HepG2 (cell line): Measurements from ENCODE around the gene CRNKL1. TPM values are rescaled to one million over a fixed set of nuclear protein-coding genes. Genes with fewer than 3 reads are reported as not detected.

Experiments used
- CEBPG ChIP-seq: IDR thresholded peaks from 2 replicates; pipeline ENCODE4 v1.6.1; 2016
- FLYWCH1 ChIP-seq: sonication (generic); formaldehyde crosslinking; IDR thresholded peaks from 2 replicates; pipeline ENCODE4 v1.8.1; 2023; ENCODE audit warnings: mild to moderate bottlenecking, missing genetic modification reagents
- FOXA3 ChIP-seq: IDR thresholded peaks from 2 replicates; pipeline ENCODE4 v1.6.1; 2016; ENCODE audit warnings: missing genetic modification reagents, missing compliant biosample characterization
- FOXO4 ChIP-seq: sonication (generic); formaldehyde crosslinking; conservative IDR thresholded peaks from 2 replicates; pipeline ENCODE4 v1.8.1; 2023; ENCODE audit warnings: missing genetic modification reagents
- HCFC1 ChIP-seq: fragments of 150-350 bp; IDR thresholded peaks from 2 replicates; pipeline ENCODE4 v1.6.1; 2014; ENCODE audit warnings: low read depth, low read length
- HIC2 ChIP-seq: sonication (generic); formaldehyde crosslinking; IDR thresholded peaks from 2 replicates; pipeline ENCODE4 v1.9.0; 2022; ENCODE audit warnings: low read depth, missing genetic modification reagents
- HMGXB4 ChIP-seq, 2 experiments: sonication (generic) in 1 of 2; formaldehyde crosslinking in 1 of 2; IDR thresholded peaks; 2 replicates each; pipeline versions ENCODE4 v1.4.0 to v1.6.1; 2018 to 2020; ENCODE audit warnings: missing genetic modification reagents in 2 of 2, borderline replicate concordance in 1 of 2, low read depth in 1 of 2, mild to moderate bottlenecking in 1 of 2, missing biosample characterization in 1 of 2
- KDM4B ChIP-seq: sonication (generic); formaldehyde crosslinking; IDR thresholded peaks from 2 replicates; pipeline ENCODE4 v1.4.0; 2020; ENCODE audit warnings: missing genetic modification reagents
- MAFF ChIP-seq: IDR thresholded peaks from 2 replicates; pipeline ENCODE4 v1.6.1; 2011; ENCODE audit warnings: low read depth, low read length, improper control_type of control experiment
- NFYC ChIP-seq: IDR thresholded peaks from 2 replicates; pipeline ENCODE4 v1.6.1; 2016; ENCODE audit warnings: missing genetic modification reagents, missing compliant biosample characterization
- POGZ ChIP-seq: sonication (generic); formaldehyde crosslinking; IDR thresholded peaks from 2 replicates; pipeline ENCODE4 v1.4.0; 2020; ENCODE audit warnings: mild to moderate bottlenecking, missing genetic modification reagents
- SKI ChIP-seq: fragments of 450-650 bp; IDR thresholded peaks from one replicate; pipeline ENCODE4 v1.6.1; 2018; ENCODE audit warnings: mild to moderate bottlenecking; ENCODE audit not compliant: partially characterized antibody
- SRF ChIP-seq: IDR thresholded peaks from 2 replicates; pipeline ENCODE4 v1.6.1; 2011; ENCODE audit warnings: mild to moderate bottlenecking, low read depth, low read length, moderate library complexity
- THAP11 ChIP-seq: IDR thresholded peaks from 2 replicates; pipeline ENCODE4 v1.6.1; 2016; ENCODE audit warnings: missing biosample characterization, missing genetic modification reagents
- ZBTB8A ChIP-seq: sonication (generic); formaldehyde crosslinking; IDR thresholded peaks from 2 replicates; pipeline ENCODE4 v1.4.0; 2020; ENCODE audit warnings: mild to moderate bottlenecking, low read depth, missing genetic modification reagents, borderline replicate concordance
- ZFP36L1 ChIP-seq: sonication (generic); formaldehyde crosslinking; IDR thresholded peaks from 2 replicates; pipeline ENCODE4 v1.8.0; 2022; ENCODE audit warnings: mild to moderate bottlenecking, missing genetic modification reagents, moderate library complexity
- ZNF12 ChIP-seq: sonication (generic); formaldehyde crosslinking; IDR thresholded peaks from 2 replicates; pipeline ENCODE4 v1.5.0; 2020; ENCODE audit warnings: missing genetic modification reagents
- ZNF446 ChIP-seq: sonication (generic); formaldehyde crosslinking; IDR thresholded peaks from 2 replicates; pipeline ENCODE4 v1.5.0; 2020; ENCODE audit warnings: mild to moderate bottlenecking, missing genetic modification reagents
- ZNF7 ChIP-seq: IDR thresholded peaks from 2 replicates; pipeline ENCODE4 v1.6.1; 2016; ENCODE audit warnings: missing biosample characterization, missing genetic modification reagents
- polyA plus RNA-seq, 8 experiments: library from polyadenylated mRNA; depleted of rRNA in 3 of 8; stranded (reverse) in 7 of 8; unstranded in 1 of 8; fragments of >200 nt; fragmentation: Illumina TruSeq in 4 of 8; extraction: Trizol in 4 of 8; gene quantifications; 2 replicates each; pipeline versions ENCODE4 v1.2.1 to v1.2.3, GENCODE V29; 2011 to 2016; ENCODE audit warnings: low read depth in 4 of 8, missing spikeins in 1 of 8, mixed read lengths in 1 of 8; ENCODE audit not compliant: insufficient read depth in 1 of 8
- total RNA-seq, 5 experiments: library from RNA; depleted of rRNA; stranded (reverse); fragments of >200 nt; fragmentation: Illumina TruSeq; extraction: Trizol; gene quantifications; 2 replicates each; pipeline ENCODE4 v1.2.3, GENCODE V29; 2016; ENCODE audit warnings: low read depth in 1 of 5
- TF ChIP-seq, protein P1 (sequence below): IDR thresholded peaks from 2 replicates; pipeline ENCODE4 v1.6.1; 2016; ENCODE audit warnings: low read depth
- TF ChIP-seq, protein P2 (sequence below): conservative IDR thresholded peaks from 2 replicates; pipeline ENCODE4 v1.6.1; 2018; ENCODE audit warnings: missing genetic modification reagents

The CRNKL1 gene
- total and polyA plus RNA-seq, 2 of the 13 experiments (the other 11 are each of a cell fraction or from before 2014, with no cell fraction given) = 12.3 to 64.5 TPM

DNA sequence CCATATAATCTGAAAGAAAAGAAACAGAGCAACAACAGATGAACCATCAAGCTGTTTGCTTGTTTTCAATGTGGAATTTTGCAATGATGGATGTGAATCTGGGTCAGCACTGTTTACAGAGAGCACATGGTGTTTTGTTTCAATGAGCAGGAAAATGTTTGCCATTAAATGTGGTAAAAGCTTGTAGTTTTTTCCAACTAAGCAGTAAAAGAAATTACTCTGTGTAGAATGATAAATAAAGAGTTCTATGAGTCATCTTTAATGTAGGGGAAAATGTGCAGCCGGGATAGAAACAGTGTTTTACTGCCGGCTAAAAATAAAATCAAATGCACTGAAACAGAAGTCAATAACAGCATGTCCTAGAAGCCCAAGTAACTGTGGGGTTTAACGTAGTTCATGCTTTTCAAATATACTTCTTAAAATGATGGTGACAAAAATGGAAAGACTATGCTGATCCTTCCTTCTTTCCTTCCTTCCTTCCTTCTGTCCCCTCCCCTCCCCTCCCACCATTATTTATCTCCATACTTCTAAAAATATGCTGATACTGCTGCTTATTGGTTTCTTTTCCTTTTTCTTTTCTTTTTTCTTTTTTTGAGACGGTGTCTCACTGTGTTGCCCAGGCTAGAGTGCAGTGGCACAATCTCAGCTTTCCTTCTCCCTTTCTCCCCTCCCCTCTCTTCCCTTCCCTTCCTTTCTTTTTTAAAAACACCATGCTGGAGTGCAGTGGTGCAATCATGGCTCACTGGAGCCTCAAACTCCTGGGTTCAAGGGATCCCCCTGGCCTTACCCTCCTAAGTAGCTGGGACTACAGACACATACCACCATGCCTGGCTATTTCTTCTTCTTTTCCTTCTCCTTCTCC lies 41.4 kb downstream of the CRNKL1 start (continued):
- TF ChIP-seq HIC2 (CRISPR knock-in tag) = no peak
- no peak for TF ChIP-seq NFYC (CRISPR knock-in tag)
- peak; percentile 55; the same call in 1 of the 2 replicates for TF ChIP-seq ZFP36L1 (CRISPR knock-in tag)
- no peak for TF ChIP-seq SRF
- no peak for TF ChIP-seq ZBTB8A (CRISPR knock-in tag)
- peak; percentile 37; the same call in 1 of the 2 replicates for TF ChIP-seq ZNF12 (CRISPR knock-in tag)
- TF ChIP-seq POGZ (CRISPR knock-in tag) = no peak; the same call in 1 of the 2 replicates
- peak; percentile 92 for TF ChIP-seq CEBPG (CRISPR knock-in tag)
- TF ChIP-seq FLYWCH1 (CRISPR knock-in tag) = no peak
- TF ChIP-seq SKI = peak; percentile 42
- peak; percentile 99 for TF ChIP-seq FOXA3 (CRISPR knock-in tag)
- TF ChIP-seq THAP11 (CRISPR knock-in tag) = peak; percentile 71
- TF ChIP-seq ZNF446 (CRISPR knock-in tag) = no peak
- no peak for TF ChIP-seq KDM4B (CRISPR knock-in tag)
- TF ChIP-seq MAFF = peak; percentile 57
- TF ChIP-seq HMGXB4 (CRISPR knock-in tag; IDR thresholded peaks at IDR 0.05; ENCODE audit: borderline replicate concordance in 1 of 2, low read depth in 1 of 2) = no peak
- TF ChIP-seq, protein P1, sequence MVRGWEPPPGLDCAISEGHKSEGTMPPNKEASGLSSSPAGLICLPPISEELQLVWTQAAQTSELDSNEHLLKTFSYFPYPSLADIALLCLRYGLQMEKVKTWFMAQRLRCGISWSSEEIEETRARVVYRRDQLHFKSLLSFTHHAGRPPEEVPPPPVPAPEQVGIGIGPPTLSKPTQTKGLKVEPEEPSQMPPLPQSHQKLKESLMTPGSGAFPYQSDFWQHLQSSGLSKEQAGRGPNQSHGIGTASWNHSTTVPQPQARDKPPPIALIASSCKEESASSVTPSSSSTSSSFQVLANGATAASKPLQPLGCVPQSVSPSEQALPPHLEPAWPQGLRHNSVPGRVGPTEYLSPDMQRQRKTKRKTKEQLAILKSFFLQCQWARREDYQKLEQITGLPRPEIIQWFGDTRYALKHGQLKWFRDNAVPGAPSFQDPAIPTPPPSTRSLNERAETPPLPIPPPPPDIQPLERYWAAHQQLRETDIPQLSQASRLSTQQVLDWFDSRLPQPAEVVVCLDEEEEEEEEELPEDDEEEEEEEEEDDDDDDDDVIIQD (CRISPR knock-in tag) = peak; percentile 60; the same call in 1 of the 2 replicates
- no peak for TF ChIP-seq FOXO4 (CRISPR knock-in tag)
- no peak for TF ChIP-seq HCFC1
- no peak for TF ChIP-seq ZNF7 (CRISPR knock-in tag)
- TF ChIP-seq, protein P2, sequence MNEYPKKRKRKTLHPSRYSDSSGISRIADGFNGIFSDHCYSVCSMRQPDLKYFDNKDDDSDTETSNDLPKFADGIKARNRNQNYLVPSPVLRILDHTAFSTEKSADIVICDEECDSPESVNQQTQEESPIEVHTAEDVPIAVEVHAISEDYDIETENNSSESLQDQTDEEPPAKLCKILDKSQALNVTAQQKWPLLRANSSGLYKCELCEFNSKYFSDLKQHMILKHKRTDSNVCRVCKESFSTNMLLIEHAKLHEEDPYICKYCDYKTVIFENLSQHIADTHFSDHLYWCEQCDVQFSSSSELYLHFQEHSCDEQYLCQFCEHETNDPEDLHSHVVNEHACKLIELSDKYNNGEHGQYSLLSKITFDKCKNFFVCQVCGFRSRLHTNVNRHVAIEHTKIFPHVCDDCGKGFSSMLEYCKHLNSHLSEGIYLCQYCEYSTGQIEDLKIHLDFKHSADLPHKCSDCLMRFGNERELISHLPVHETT = no peak
